PFSK-1 (cell line): ENCODE measurements around the gene JAK1.

ENCODE experiments used
- FOXP2 ChIP-seq: optimal IDR thresholded peaks from 2 replicates; pipeline ENCODE3; 2011; ENCODE audit warnings: borderline replicate concordance, control low read depth, inconsistent platforms; ENCODE audit not compliant: insufficient read depth; ENCODE audit errors: extremely low read length, extremely low read depth
- POLR2AphosphoS5 ChIP-seq: IDR thresholded peaks from 2 replicates; pipeline ENCODE4 v1.6.1; 2012; ENCODE audit warnings: low read depth, mild to moderate bottlenecking, control low read depth, low read length, moderate library complexity
- SIN3A ChIP-seq: IDR thresholded peaks from 2 replicates; pipeline ENCODE4 v1.6.1; 2012; ENCODE audit warnings: mild to moderate bottlenecking, low read length, moderate library complexity, borderline replicate concordance; ENCODE audit not compliant: insufficient read depth
- TAF1 ChIP-seq: IDR thresholded peaks from 2 replicates; pipeline ENCODE4 v1.6.1; 2012; ENCODE audit warnings: low read length, control low read depth, borderline replicate concordance; ENCODE audit not compliant: insufficient read depth
- TF ChIP-seq, protein P1 (sequence below), 2 experiments: IDR thresholded peaks; 2 replicates each; pipeline versions ENCODE4 v1.6.1 to v1.8.0; 2011 to 2012; ENCODE audit warnings: low read depth in 2 of 2, low read length in 2 of 2, control low read depth in 1 of 2, inconsistent platforms in 1 of 2, mild to moderate bottlenecking in 1 of 2, moderate library complexity in 1 of 2; ENCODE audit not compliant: insufficient read depth in 1 of 2

DNA sequence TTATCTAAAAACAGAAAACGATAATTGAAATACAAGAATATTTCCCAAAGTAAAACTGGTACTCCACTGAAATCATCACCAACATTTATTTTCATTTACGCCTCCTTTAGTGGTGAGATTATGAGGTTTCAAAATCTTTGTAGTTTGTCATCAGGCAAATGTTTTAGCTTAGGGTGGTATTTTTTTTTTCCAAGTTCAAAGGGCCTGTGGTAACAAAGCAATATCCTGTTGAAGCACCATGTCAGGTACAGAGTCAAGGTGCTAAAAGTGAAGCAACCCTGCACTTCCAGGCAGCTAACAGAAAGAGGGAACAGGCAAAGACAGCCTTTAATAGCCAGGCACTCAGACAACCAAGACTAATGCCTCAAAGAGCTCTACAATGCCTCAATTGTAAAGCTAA is 89.2 kb downstream of the JAK1 start:
- TF ChIP-seq, protein P1, sequence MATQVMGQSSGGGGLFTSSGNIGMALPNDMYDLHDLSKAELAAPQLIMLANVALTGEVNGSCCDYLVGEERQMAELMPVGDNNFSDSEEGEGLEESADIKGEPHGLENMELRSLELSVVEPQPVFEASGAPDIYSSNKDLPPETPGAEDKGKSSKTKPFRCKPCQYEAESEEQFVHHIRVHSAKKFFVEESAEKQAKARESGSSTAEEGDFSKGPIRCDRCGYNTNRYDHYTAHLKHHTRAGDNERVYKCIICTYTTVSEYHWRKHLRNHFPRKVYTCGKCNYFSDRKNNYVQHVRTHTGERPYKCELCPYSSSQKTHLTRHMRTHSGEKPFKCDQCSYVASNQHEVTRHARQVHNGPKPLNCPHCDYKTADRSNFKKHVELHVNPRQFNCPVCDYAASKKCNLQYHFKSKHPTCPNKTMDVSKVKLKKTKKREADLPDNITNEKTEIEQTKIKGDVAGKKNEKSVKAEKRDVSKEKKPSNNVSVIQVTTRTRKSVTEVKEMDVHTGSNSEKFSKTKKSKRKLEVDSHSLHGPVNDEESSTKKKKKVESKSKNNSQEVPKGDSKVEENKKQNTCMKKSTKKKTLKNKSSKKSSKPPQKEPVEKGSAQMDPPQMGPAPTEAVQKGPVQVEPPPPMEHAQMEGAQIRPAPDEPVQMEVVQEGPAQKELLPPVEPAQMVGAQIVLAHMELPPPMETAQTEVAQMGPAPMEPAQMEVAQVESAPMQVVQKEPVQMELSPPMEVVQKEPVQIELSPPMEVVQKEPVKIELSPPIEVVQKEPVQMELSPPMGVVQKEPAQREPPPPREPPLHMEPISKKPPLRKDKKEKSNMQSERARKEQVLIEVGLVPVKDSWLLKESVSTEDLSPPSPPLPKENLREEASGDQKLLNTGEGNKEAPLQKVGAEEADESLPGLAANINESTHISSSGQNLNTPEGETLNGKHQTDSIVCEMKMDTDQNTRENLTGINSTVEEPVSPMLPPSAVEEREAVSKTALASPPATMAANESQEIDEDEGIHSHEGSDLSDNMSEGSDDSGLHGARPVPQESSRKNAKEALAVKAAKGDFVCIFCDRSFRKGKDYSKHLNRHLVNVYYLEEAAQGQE (IDR thresholded peaks at IDR 0.05; ENCODE audit: insufficient read depth in 1 of 2, low read depth in 2 of 2, low read length in 2 of 2) = no peak
- TF ChIP-seq SIN3A (no peak), POLR2AphosphoS5 (no peak), TAF1 (no peak), FOXP2 (no peak)
